ENCODE measurements around the gene TTC6.

GRCh38 chr14:37589715-37590427 is 5.6 kb upstream of the TTC6 start:
- TF ChIP-seq, protein P1, sequence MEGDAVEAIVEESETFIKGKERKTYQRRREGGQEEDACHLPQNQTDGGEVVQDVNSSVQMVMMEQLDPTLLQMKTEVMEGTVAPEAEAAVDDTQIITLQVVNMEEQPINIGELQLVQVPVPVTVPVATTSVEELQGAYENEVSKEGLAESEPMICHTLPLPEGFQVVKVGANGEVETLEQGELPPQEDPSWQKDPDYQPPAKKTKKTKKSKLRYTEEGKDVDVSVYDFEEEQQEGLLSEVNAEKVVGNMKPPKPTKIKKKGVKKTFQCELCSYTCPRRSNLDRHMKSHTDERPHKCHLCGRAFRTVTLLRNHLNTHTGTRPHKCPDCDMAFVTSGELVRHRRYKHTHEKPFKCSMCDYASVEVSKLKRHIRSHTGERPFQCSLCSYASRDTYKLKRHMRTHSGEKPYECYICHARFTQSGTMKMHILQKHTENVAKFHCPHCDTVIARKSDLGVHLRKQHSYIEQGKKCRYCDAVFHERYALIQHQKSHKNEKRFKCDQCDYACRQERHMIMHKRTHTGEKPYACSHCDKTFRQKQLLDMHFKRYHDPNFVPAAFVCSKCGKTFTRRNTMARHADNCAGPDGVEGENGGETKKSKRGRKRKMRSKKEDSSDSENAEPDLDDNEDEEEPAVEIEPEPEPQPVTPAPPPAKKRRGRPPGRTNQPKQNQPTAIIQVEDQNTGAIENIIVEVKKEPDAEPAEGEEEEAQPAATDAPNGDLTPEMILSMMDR (IDR thresholded peaks at IDR 0.05), result no peak
- TF ChIP-seq POLR2A (IDR thresholded peaks at IDR 0.05), result no peak

All from testis (tissue), 2 donors.